Eye (tissue), 1 donor: ENCODE results near the gene RNF19B.

ENCODE experiments used
- DNase-seq: peaks from one replicate; pipeline ENCODE4 v3.0.0-alpha.2; 2015

RNF19B gene

DNA sequence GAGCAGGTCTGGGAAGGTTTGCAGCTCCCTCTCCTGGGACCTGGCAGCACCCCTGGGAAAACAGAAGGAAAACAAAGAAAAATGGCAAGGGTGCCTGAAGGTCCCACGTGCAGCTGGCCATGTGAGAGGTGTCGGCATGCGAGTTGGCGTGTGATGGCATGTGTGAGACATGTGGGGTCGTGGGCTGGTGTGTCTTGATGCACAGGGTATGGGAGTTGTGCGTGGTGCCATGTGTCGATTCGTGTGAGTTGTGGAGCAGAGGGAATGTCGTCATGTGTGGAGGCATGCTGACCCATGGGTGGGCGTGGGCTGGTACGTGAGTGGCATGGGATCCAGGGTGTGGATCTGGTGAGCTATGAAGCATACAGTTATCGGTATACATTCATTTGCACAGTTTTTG, 77.0 kb downstream of the RNF19B start:
- no peak for DNase-seq

- DNase-seq: peak; percentile 31
These were observed 77.7 kb downstream of the RNF19B start for GRCh38 chr1:32886828-32887414.
